Stimulated activated naive CD4-positive, alpha-beta T cell treated with Interleukin-2 at 50 U/mL for 16 hours (primary cell): ENCODE data around the gene ADAMTSL3.
"Not testable (repeated sequence)": the region's sequence is repeated elsewhere in the genome, so short reads cannot be mapped to it uniquely, and the experiment has no call there.

ENCODE experiments used
- DNase-seq: peaks from one replicate; lab custom pipeline; 2025; lab: John Stamatoyannopoulos, UW

The ADAMTSL3 gene

GRCh38 chr15:83702314-83702713, 48.4 kb downstream of the ADAMTSL3 start:
- not testable (repeated sequence) for DNase-seq

GRCh38 chr15:83708328-83708727, 54.4 kb downstream of the ADAMTSL3 start:
- no peak for DNase-seq

- DNase-seq, result no peak
These were observed 55.3 kb downstream of the ADAMTSL3 start for GRCh38 chr15:83709241-83709640.

- no peak for DNase-seq
These were observed 55.9 kb downstream of the ADAMTSL3 start for GRCh38 chr15:83709811-83710210.

GRCh38 chr15:83710452-83710851, 56.5 kb downstream of the ADAMTSL3 start:
- no peak for DNase-seq

- no peak for DNase-seq
These were observed 57.3 kb downstream of the ADAMTSL3 start for GRCh38 chr15:83711236-83711635.

- no peak for DNase-seq
These were observed 59.3 kb downstream of the ADAMTSL3 start for GRCh38 chr15:83713242-83713641.

- no peak for DNase-seq
These were observed 61.2 kb downstream of the ADAMTSL3 start for GRCh38 chr15:83714939-83715628.

GRCh38 chr15:83716605-83717004, 62.7 kb downstream of the ADAMTSL3 start:
- DNase-seq, result no peak

GRCh38 chr15:83717010-83717409, 63.1 kb downstream of the ADAMTSL3 start:
- no peak for DNase-seq

- DNase-seq, result no peak
These were observed 66.5 kb downstream of the ADAMTSL3 start for GRCh38 chr15:83720468-83720867.

- DNase-seq, result no peak
These were observed 67.1 kb downstream of the ADAMTSL3 start for GRCh38 chr15:83721031-83721430.

- DNase-seq, result no peak
These were observed 68.1 kb downstream of the ADAMTSL3 start for GRCh38 chr15:83721981-83722380.

GRCh38 chr15:83723216-83723615, 69.3 kb downstream of the ADAMTSL3 start:
- DNase-seq, result no peak

GRCh38 chr15:83732196-83732595, 78.3 kb downstream of the ADAMTSL3 start:
- no peak for DNase-seq

GRCh38 chr15:83732770-83733169, 78.8 kb downstream of the ADAMTSL3 start:
- no peak for DNase-seq

- DNase-seq, result no peak
These were observed 79.3 kb downstream of the ADAMTSL3 start for GRCh38 chr15:83733206-83733605.

- no peak for DNase-seq
These were observed 79.8 kb downstream of the ADAMTSL3 start for GRCh38 chr15:83733691-83734090.

- DNase-seq, result no peak
These were observed 80.6 kb downstream of the ADAMTSL3 start for GRCh38 chr15:83734487-83734886.

GRCh38 chr15:83739629-83740028, 85.7 kb downstream of the ADAMTSL3 start:
- no peak for DNase-seq

- no peak for DNase-seq
These were observed 91.8 kb downstream of the ADAMTSL3 start for GRCh38 chr15:83745771-83746170.

- no peak for DNase-seq
These were observed 92.3 kb downstream of the ADAMTSL3 start for GRCh38 chr15:83746231-83746630.

- no peak for DNase-seq
These were observed 93.3 kb downstream of the ADAMTSL3 start for GRCh38 chr15:83747050-83747717.

- no peak for DNase-seq
These were observed 93.8 kb downstream of the ADAMTSL3 start for GRCh38 chr15:83747718-83748110.
